Body of pancreas (tissue), 4 donors: ENCODE data around the gene CASP9.

Experiments used
- POLR2A ChIP-seq, 3 donors: fragments of 450-650 bp; IDR thresholded peaks; one replicate each; pipeline ENCODE4 v1.6.1; 2016; ENCODE audit warnings: antibody characterized with exemption in 3 of 3, mild to moderate bottlenecking in 2 of 3
- TF ChIP-seq, protein P1 (sequence below), 7 experiments: fragments of 450-650 bp in 4 of 7; fragments of 200-600 bp in 3 of 7; sonication (generic) in 3 of 7; IDR thresholded peaks; one replicate each; pipeline ENCODE4 v1.5.1; 2016 to 2019; ENCODE audit warnings: antibody characterized with exemption in 7 of 7

DNA sequence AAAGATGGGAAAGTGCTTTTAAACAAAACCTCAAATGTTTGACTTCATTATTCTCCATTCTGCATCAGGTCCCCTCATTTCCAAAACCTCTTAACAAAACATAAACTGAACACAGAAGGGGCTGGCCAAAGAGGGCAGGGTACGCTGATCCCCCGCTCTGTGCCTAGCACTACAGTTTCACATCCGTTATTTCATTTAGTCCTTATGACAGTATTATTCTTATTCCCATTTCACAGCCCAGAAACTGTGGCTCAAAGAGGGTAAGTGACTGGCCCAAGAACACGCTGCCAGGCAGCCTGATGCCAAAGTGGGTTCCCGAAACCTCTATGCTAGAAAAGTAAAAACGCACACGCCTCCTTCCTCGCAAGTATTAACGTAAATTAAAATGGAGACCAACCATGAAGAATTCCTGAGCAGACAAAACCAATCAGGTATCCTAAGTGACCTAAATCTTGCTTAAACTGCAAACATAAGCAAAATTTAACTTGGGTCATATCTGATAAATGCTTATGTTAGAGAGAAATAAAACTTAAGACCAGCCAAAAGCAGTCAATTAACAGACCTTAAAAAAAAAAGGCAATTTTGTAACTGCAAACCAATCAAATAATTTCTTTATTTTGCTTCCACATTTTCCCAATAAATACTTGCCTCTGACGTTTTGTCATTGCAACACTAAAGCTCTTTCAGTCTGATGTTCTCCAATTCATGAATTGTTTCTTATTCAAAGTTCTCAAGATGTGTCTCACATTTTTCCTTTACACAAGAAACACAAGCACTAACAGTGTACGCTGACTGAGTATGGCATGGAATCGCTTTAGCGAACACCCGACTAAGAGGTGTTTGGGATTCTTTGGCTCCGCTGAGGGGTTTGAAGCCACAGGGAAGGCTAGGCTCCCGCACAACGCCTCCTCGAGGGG lies 653 bp downstream of the CASP9 start:
- TF ChIP-seq POLR2A (IDR thresholded peaks at IDR 0.05) = no peak
- TF ChIP-seq, protein P1, sequence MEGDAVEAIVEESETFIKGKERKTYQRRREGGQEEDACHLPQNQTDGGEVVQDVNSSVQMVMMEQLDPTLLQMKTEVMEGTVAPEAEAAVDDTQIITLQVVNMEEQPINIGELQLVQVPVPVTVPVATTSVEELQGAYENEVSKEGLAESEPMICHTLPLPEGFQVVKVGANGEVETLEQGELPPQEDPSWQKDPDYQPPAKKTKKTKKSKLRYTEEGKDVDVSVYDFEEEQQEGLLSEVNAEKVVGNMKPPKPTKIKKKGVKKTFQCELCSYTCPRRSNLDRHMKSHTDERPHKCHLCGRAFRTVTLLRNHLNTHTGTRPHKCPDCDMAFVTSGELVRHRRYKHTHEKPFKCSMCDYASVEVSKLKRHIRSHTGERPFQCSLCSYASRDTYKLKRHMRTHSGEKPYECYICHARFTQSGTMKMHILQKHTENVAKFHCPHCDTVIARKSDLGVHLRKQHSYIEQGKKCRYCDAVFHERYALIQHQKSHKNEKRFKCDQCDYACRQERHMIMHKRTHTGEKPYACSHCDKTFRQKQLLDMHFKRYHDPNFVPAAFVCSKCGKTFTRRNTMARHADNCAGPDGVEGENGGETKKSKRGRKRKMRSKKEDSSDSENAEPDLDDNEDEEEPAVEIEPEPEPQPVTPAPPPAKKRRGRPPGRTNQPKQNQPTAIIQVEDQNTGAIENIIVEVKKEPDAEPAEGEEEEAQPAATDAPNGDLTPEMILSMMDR (IDR thresholded peaks at IDR 0.05) = no peak
